CD14-positive monocyte (primary cell): ENCODE results near the gene UBR3. TPM values are rescaled to one million over a fixed set of nuclear protein-coding genes. Genes with fewer than 3 reads are reported as not detected.
"Not testable (repeated sequence)": the region's sequence is repeated elsewhere in the genome, so short reads cannot be mapped to it uniquely, and the experiment has no call there.

ENCODE experiments used
- DNase-seq, 3 donors: peaks; one replicate each; pipeline ENCODE4 v3.0.0-alpha.2; 2011 to 2022
- H2AFZ ChIP-seq: 2 replicates; pipeline ENCODE4 v1.6.0; 2012; ENCODE audit warnings: mild to moderate bottlenecking, low read depth, low read length, inconsistent platforms; ENCODE audit not compliant: insufficient read depth, poor library complexity, severe bottlenecking
- H3K27ac ChIP-seq, 2 donors: 1 replicate in 1 of 2; 2 replicates in 1 of 2; pipeline ENCODE4 v1.5.1; 2012 to 2013; ENCODE audit warnings: low read length in 2 of 2, control low read depth in 1 of 2, inconsistent platforms in 1 of 2, low read depth in 1 of 2, mild to moderate bottlenecking in 1 of 2
- H3K27me3 ChIP-seq, 2 donors: one replicate each; pipeline versions ENCODE4 v1.6.0 to v1.6.1; 2011 to 2013; ENCODE audit warnings: low read length in 2 of 2; ENCODE audit not compliant: control insufficient read depth in 2 of 2, insufficient read depth in 2 of 2
- H3K36me3 ChIP-seq, 2 donors: replicated peaks in 1 of 2; 1 replicate in 1 of 2; 2 replicates in 1 of 2; pipeline versions ENCODE4 v1.5.1 to v1.6.1; 2012 to 2013; ENCODE audit warnings: low read length in 2 of 2, control low read depth in 1 of 2, inconsistent platforms in 1 of 2, mild to moderate bottlenecking in 1 of 2; ENCODE audit not compliant: insufficient read depth in 2 of 2, control insufficient read depth in 1 of 2
- H3K4me1 ChIP-seq, 2 donors: 1 replicate in 1 of 2; 2 replicates in 1 of 2; pipeline versions ENCODE4 v1.5.1 to v1.6.1; 2012 to 2013; ENCODE audit warnings: low read length in 2 of 2, control low read depth in 1 of 2, inconsistent platforms in 1 of 2, mild to moderate bottlenecking in 1 of 2, moderate library complexity in 1 of 2; ENCODE audit not compliant: insufficient read depth in 2 of 2, control insufficient read depth in 1 of 2
- H3K4me2 ChIP-seq: replicated peaks from 2 replicates; pipeline ENCODE3; 2012; ENCODE audit warnings: low read length, moderate library complexity, mild to moderate bottlenecking; ENCODE audit not compliant: poor library complexity, severe bottlenecking; ENCODE audit errors: extremely low read depth
- H3K4me3 ChIP-seq, 3 experiments: fragments of 200-600 bp in 1 of 3; sonication (generic) in 1 of 3; replicated peaks in 1 of 3; 1 replicate in 2 of 3; 2 replicates in 1 of 3; pipeline ENCODE4 v1.5.1; 2011 to 2013; ENCODE audit warnings: low read length in 3 of 3, mild to moderate bottlenecking in 3 of 3, control low read depth in 2 of 3, low read depth in 2 of 3, inconsistent platforms in 1 of 3, moderate library complexity in 1 of 3
- H3K79me2 ChIP-seq: 2 replicates; pipeline ENCODE4 v1.6.0; 2012; ENCODE audit warnings: mild to moderate bottlenecking, control low read depth, inconsistent platforms, low read length, moderate library complexity; ENCODE audit not compliant: insufficient read depth
- H3K9ac ChIP-seq: 2 replicates; pipeline ENCODE4 v1.6.0; 2017; ENCODE audit warnings: low read length, mild to moderate bottlenecking; ENCODE audit not compliant: insufficient read depth, poor library complexity, severe bottlenecking
- H3K9me3 ChIP-seq, 2 donors: replicated peaks in 1 of 2; 1 replicate in 1 of 2; 2 replicates in 1 of 2; pipeline versions ENCODE4 v1.5.1 to v1.6.1; 2012 to 2013; ENCODE audit warnings: low read length in 2 of 2, control low read depth in 1 of 2; ENCODE audit not compliant: control insufficient read depth in 1 of 2, insufficient read depth in 1 of 2
- H4K20me1 ChIP-seq: 2 replicates; pipeline ENCODE4 v1.6.0; 2012; ENCODE audit warnings: mild to moderate bottlenecking, low read length, control low read depth, moderate library complexity; ENCODE audit not compliant: insufficient read depth
- H3K27ac Mint-ChIP-seq, 7 donors: one replicate each; pipeline ENCODE4 v1.8.0; 2020; ENCODE audit warnings: mild to moderate bottlenecking in 7 of 7, mixed read lengths in 7 of 7, moderate library complexity in 6 of 7, inconsistent platforms in 2 of 7
- H3K27me3 Mint-ChIP-seq, 3 donors: one replicate each; pipeline ENCODE4 v1.8.0; 2021 to 2022; ENCODE audit warnings: low read depth in 3 of 3, mild to moderate bottlenecking in 3 of 3, mixed read lengths in 3 of 3, moderate library complexity in 3 of 3, inconsistent platforms in 1 of 3
- H3K36me3 Mint-ChIP-seq, 2 donors: one replicate each; pipeline ENCODE4 v1.8.0; 2020; ENCODE audit warnings: mixed read lengths in 2 of 2, inconsistent platforms in 1 of 2, mild to moderate bottlenecking in 1 of 2
- H3K4me1 Mint-ChIP-seq: one replicate; pipeline ENCODE4 v1.8.0; 2020; ENCODE audit warnings: mild to moderate bottlenecking, mixed read lengths
- H3K4me3 Mint-ChIP-seq, 2 donors: one replicate each; pipeline ENCODE4 v1.8.0; 2020; ENCODE audit warnings: mild to moderate bottlenecking in 2 of 2, mixed read lengths in 2 of 2, moderate library complexity in 1 of 2
- H3K9me3 Mint-ChIP-seq, 7 donors: one replicate each; pipeline ENCODE4 v1.8.0; 2020 to 2022; ENCODE audit warnings: mixed read lengths in 7 of 7, mild to moderate bottlenecking in 6 of 7, moderate library complexity in 6 of 7, inconsistent platforms in 2 of 7
- CTCF ChIP-seq: fragments of 200-600 bp; IDR thresholded peaks from one replicate; pipeline ENCODE4 v1.8.0; 2022; ENCODE audit warnings: antibody characterized with exemption, mild to moderate bottlenecking
- WGBS: methylation state at CpG from one replicate; pipeline ENCODE4 v1.1.5; 2013; ENCODE audit warnings: missing lambda C conversion rate; ENCODE audit not compliant: insufficient coverage; 5-methylcytosine and 5-hydroxymethylcytosine counted together
- intact Hi-C, 2 donors: fragments of 100-400 bp; cut with micrococcal nuclease; formaldehyde crosslinking; loops; one replicate each; pipeline versions ENCODE4 v1.15.0 to v1.15.1; 2023
- polyA plus RNA-seq, 3 donors: library from polyadenylated mRNA; depleted of rRNA in 1 of 3; unstranded in 2 of 3; stranded (reverse) in 1 of 3; fragments of 300-500 nt in 2 of 3; fragments of >200 nt in 1 of 3; fragmentation: Illumina TruSeq in 2 of 3; gene quantifications; 1 replicate in 2 of 3; 2 replicates in 1 of 3; pipeline ENCODE4 v1.2.3, GENCODE V29; 2012 to 2021

Gene UBR3
- polyA plus RNA-seq, 3 donors = 4.3 to 10.7 (median 4.7) TPM

- Histone ChIP-seq H3K79me2 (no peaks in the 10 kb centered on the region), H3K9ac (no peak overlapping the region), H3K9me3 (no peaks in the 10 kb centered on the region), H3K4me2 (no peak overlapping the region), H3K4me1 (no peaks in the 10 kb centered on the region), H4K20me1 (no peaks in the 10 kb centered on the region), H3K27me3 (no peaks in the 10 kb centered on the region), H3K4me3 (no peak overlapping the region), H3K27ac (no peak overlapping the region), H2AFZ (no peak overlapping the region), H3K36me3 (peaks cover 56 to 80% of the 10 kb centered on the region in 2 donors)
- no peak for TF ChIP-seq CTCF
- no CpG with 5 or more reads among the region's 1 CpG for WGBS
- H3K36me3 Mint-ChIP-seq = peaks cover 52 to 74% of the 10 kb centered on the region in 2 donors
- no peak overlapping the region for H3K27ac Mint-ChIP-seq
- H3K9me3 Mint-ChIP-seq = peaks cover 0 to 10% (median 4%) of the 10 kb centered on the region in 7 donors
- no peak for DNase-seq
- intact Hi-C loops = no loop called here
- H3K4me3 Mint-ChIP-seq = no peak overlapping the region
- no peaks in the 10 kb centered on the region for H3K27me3 Mint-ChIP-seq
- no peaks in the 10 kb centered on the region for H3K4me1 Mint-ChIP-seq
Observed at GRCh38 chr2:169815849-169816248, 11.4 kb upstream of the UBR3 start.

- H3K27ac ChIP-seq, H3K9ac ChIP-seq, intact Hi-C loops, H3K4me1 Mint-ChIP-seq, H3K4me1 ChIP-seq, DNase-seq, H3K27me3 Mint-ChIP-seq, H3K4me2 ChIP-seq, H3K79me2 ChIP-seq, H3K4me3 ChIP-seq, H4K20me1 ChIP-seq, H3K9me3 Mint-ChIP-seq, H2AFZ ChIP-seq, H3K27me3 ChIP-seq, H3K9me3 ChIP-seq, H3K4me3 Mint-ChIP-seq: not testable (repeated sequence)
- Mint-ChIP-seq H3K36me3 (peaks cover 49 to 74% of the 10 kb centered on the region in 2 donors), H3K27ac (peak overlapping the region in 1 of 7 donors; percentile 31)
- H3K36me3 ChIP-seq = peaks cover 46 to 69% of the 10 kb centered on the region in 2 donors
Observed at GRCh38 chr2:169816961-169817360, 10.3 kb upstream of the UBR3 start.

GRCh38 chr2:169817369-169817768 lies 9.9 kb upstream of the UBR3 start:
- H3K9ac ChIP-seq, H3K4me2 ChIP-seq, H3K4me1 Mint-ChIP-seq, intact Hi-C loops, H3K79me2 ChIP-seq, H4K20me1 ChIP-seq, H3K27me3 Mint-ChIP-seq, H2AFZ ChIP-seq, H3K9me3 ChIP-seq, H3K27ac Mint-ChIP-seq, DNase-seq, H3K4me1 ChIP-seq, H3K9me3 Mint-ChIP-seq, H3K27ac ChIP-seq, H3K4me3 Mint-ChIP-seq, H3K4me3 ChIP-seq, H3K27me3 ChIP-seq: not testable (repeated sequence)
- WGBS = no CpG with 5 or more reads among the region's 6 CpGs
- peaks cover 42 to 65% of the 10 kb centered on the region in 2 donors for H3K36me3 ChIP-seq
- peaks cover 45 to 70% of the 10 kb centered on the region in 2 donors for H3K36me3 Mint-ChIP-seq
